Stimulated activated naive B cell treated with anti-CD40 and anti-IgM and Interleukin-4, amounts not matched to agents 10 μg/mL and 1 μg/mL and 100 μg/mL, for 72 hours (primary cell): ENCODE results near the gene KIFC1.
"Not testable (repeated sequence)": the region's sequence is repeated elsewhere in the genome, so short reads cannot be mapped to it uniquely, and the experiment has no call there.

Experiments used
- ATAC-seq, 2 donors: fragments of 150-1000 bp; cut with Tn5 transposase; replicated peaks; 2 replicates each; pipeline ENCODE4 v1.10.0; 2021; ENCODE audit warnings: moderate library complexity in 1 of 2
- DNase-seq: peaks from one replicate; pipeline ENCODE4 v3.0.0; 2021
- H3K27ac Mint-ChIP-seq: one replicate; pipeline ENCODE4 v1.8.0; 2022; ENCODE audit warnings: mild to moderate bottlenecking, mixed read lengths
- H3K27me3 Mint-ChIP-seq, 2 donors: one replicate each; pipeline ENCODE4 v1.8.0; 2022; ENCODE audit warnings: mixed read lengths in 2 of 2
- H3K36me3 Mint-ChIP-seq, 2 donors: one replicate each; pipeline ENCODE4 v1.8.0; 2022; ENCODE audit warnings: mixed read lengths in 2 of 2, mild to moderate bottlenecking in 1 of 2
- H3K4me1 Mint-ChIP-seq, 2 donors: one replicate each; pipeline ENCODE4 v1.8.0; 2022; ENCODE audit warnings: mixed read lengths in 2 of 2, mild to moderate bottlenecking in 1 of 2
- H3K4me3 Mint-ChIP-seq, 2 donors: one replicate each; pipeline ENCODE4 v1.8.0; 2022; ENCODE audit warnings: mild to moderate bottlenecking in 2 of 2, mixed read lengths in 2 of 2, moderate library complexity in 1 of 2
- H3K9me3 Mint-ChIP-seq, 2 donors: one replicate each; pipeline ENCODE4 v1.8.0; 2022; ENCODE audit warnings: mixed read lengths in 2 of 2, mild to moderate bottlenecking in 1 of 2

KIFC1 gene, protein sequence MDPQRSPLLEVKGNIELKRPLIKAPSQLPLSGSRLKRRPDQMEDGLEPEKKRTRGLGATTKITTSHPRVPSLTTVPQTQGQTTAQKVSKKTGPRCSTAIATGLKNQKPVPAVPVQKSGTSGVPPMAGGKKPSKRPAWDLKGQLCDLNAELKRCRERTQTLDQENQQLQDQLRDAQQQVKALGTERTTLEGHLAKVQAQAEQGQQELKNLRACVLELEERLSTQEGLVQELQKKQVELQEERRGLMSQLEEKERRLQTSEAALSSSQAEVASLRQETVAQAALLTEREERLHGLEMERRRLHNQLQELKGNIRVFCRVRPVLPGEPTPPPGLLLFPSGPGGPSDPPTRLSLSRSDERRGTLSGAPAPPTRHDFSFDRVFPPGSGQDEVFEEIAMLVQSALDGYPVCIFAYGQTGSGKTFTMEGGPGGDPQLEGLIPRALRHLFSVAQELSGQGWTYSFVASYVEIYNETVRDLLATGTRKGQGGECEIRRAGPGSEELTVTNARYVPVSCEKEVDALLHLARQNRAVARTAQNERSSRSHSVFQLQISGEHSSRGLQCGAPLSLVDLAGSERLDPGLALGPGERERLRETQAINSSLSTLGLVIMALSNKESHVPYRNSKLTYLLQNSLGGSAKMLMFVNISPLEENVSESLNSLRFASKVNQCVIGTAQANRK

DNA sequence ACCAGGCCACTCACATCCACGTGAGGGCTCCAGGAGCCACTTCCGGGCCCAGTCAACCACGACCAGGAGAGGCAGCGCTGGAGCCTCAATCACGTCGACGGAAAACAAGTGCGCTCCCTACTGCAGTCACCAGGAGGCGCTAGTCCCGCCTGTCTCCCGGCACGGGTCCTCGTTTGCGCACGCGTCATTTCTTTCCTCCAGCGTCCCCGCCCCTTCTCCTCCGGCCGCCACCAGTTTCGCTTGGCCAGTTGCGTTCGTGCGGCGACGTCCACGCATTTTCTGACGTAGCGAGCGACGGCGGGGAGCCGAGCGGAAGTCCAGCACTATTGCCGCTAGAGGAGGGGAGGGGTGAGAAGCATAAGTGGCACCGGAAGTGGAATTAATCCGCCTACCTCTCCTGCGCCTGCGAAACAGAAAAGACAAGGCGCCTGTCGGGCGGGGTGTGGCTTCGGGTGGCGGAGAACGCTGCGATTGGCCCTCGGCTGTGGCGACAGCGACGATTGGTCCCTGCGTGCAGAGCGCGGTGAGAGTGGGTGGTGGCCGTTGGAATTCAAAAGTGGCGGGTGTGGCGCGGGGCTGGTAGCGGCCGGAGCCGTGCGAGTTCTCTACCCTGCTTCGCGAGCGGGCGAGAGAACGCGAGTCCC, at the start of gene KIFC1:
TSS of gene KIFC1 (plus strand) at position 546 of the 644 bp plus-strand sequence. CDS start 163 bp downstream, outside the sequence.
- peak within 1 kb of the TSS; percentile 83 for H3K4me3 Mint-ChIP-seq
- peak; percentile 99 for DNase-seq
- H3K27me3 Mint-ChIP-seq, result no peaks in the 10 kb centered on the region
- no peaks in the 10 kb centered on the region for H3K36me3 Mint-ChIP-seq
- ATAC-seq, result peak; percentile 96
- H3K4me1 Mint-ChIP-seq, result peaks cover 15 to 23% of the 10 kb centered on the region in 2 donors
- no peaks in the 10 kb centered on the region for H3K9me3 Mint-ChIP-seq
- H3K27ac Mint-ChIP-seq, result peak within 1 kb of the TSS; percentile 91

GRCh38 chr6:33343606-33343952, 48.0 kb upstream of the KIFC1 start:
- peaks cover 30 to 43% of the 10 kb centered on the region in 2 donors for H3K4me1 Mint-ChIP-seq
- H3K4me3 Mint-ChIP-seq, result peak overlapping the region; percentile 53 to 55
- not testable (repeated sequence) for H3K9me3 Mint-ChIP-seq, ATAC-seq, H3K36me3 Mint-ChIP-seq, H3K27me3 Mint-ChIP-seq, DNase-seq
- H3K27ac Mint-ChIP-seq, result peak overlapping the region; percentile 84

DNA sequence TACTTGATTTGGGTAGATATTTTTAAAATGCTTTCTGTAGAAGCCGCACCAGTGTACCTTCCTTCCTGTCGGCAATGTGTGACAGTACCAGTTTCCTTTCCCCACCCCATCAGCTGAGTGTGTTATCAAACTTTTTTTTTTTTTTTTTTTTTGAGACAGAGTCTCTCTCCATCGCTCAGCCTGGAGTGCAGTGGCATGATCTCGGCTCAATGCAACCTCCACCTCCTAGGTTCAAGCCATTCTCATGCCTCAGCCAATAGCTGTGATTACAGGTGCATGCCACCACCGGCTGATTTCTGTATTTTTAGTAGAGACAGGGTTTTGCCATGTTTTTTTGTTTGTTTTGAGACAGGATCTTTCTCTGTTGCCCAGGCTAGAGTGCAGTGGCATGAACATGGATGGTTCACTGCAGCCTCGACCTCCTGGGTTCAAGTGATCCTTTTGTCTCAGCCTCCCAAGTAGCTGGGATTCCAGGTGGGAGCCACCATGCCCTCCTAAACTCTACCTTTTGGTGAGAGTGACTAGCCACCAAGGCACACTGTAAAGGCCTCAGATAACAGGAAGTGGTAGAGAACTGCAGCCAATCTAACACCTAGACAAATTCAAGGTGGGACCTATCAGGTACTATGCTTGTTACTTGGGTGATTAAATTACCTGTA, 47.5 kb upstream of the KIFC1 start:
- no peaks in the 10 kb centered on the region for H3K27me3 Mint-ChIP-seq
- ATAC-seq (peak; percentile 85 to 91), DNase-seq (peak; percentile 28)

DNA sequence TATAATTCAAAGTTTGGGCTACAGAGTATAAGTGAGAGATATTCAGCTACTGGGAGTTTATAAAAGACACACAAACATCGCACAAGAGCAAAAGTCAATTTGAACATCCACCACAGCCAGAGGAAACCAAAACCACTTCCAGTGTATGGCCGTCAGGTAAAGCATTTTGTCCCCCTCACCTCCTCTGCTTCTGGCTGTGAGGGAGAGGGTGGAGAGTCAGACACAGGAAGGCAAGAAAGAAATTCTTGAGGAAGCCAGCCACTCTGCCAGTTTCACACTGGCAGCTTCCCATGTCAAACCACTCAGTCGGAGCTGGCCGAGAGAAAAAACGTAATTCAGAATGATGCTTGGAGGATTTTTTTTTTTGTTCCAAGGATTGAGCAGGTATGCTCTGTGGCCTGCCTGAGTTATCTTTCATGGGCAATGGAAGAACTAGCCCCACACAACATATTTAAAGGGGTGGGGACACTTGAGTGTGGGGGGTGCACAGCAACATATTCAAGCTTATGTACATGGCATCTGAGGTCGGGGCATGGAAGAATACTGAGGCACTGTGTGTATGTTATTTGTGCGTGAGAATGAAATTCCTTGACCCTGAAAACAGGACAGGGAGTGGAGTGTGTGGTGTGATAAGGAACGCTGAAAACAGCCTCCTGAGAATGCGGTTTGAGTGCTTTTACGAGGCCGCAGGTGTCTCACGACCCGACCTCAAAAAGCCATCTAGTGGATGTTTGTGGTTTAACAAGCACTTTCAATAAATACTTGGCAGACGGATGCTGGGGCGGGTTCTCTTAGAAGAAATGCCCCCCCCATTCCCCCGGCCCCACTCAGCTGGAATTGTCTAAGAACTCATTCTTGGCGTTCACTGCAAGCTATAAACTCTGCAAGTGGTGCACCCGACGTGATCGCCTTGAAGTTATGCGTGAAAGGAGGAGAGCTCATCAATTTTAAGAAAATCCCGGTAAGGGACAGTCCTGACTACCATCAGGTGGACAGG, 46.6 kb upstream of the KIFC1 start:
- Mint-ChIP-seq H3K27ac (peak overlapping the region; percentile 64), H3K27me3 (no peaks in the 10 kb centered on the region)
- ATAC-seq, result peak; percentile 43 to 50

More for the DNA sequence above, 47.5 kb upstream of the KIFC1 start:
- peak overlapping the region; percentile 53 to 55 for H3K4me3 Mint-ChIP-seq
- peak overlapping the region; percentile 84 for H3K27ac Mint-ChIP-seq
- H3K9me3 Mint-ChIP-seq, result no peaks in the 10 kb centered on the region
- H3K36me3 Mint-ChIP-seq, result no peaks in the 10 kb centered on the region
- peaks cover 29 to 38% of the 10 kb centered on the region in 2 donors for H3K4me1 Mint-ChIP-seq

DNA sequence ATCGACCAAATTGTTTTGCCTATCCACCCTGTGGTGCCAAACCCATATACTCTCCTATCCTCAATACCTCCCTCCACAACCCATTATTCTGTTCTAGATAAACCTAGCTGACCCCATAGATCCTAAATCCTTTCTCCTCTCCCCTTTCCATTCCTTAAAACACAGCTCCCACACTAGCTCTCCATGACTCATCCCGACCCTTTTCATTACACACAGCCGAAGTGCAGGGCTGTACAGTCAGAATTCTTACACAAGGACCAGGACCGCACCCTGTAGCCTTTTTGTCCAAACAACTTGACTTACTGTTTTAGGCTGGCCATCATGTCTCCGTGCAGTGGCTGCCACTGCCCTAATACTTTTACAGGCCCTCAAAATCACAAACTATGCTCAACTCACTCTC, 44.7 kb upstream of the KIFC1 start:
- H3K4me3 Mint-ChIP-seq, H3K36me3 Mint-ChIP-seq, DNase-seq, ATAC-seq, H3K27me3 Mint-ChIP-seq, H3K27ac Mint-ChIP-seq, H3K9me3 Mint-ChIP-seq: not testable (repeated sequence)
- H3K4me1 Mint-ChIP-seq, result peaks cover 22 to 24% of the 10 kb centered on the region in 2 donors

More for the DNA sequence above, 46.6 kb upstream of the KIFC1 start:
- H3K36me3 Mint-ChIP-seq, result no peaks in the 10 kb centered on the region
- peaks cover 26 to 31% of the 10 kb centered on the region in 2 donors for H3K4me1 Mint-ChIP-seq
- H3K4me3 Mint-ChIP-seq, result peak overlapping the region; percentile 58 to 72
- no peaks in the 10 kb centered on the region for H3K9me3 Mint-ChIP-seq
- peak; percentile 50 for DNase-seq

GRCh38 chr6:33347816-33348215, 43.8 kb upstream of the KIFC1 start:
- H3K27me3 Mint-ChIP-seq, result no peaks in the 10 kb centered on the region
- H3K4me1 Mint-ChIP-seq, result peaks cover 25 to 26% of the 10 kb centered on the region in 2 donors
- H3K4me3 Mint-ChIP-seq, result no peak overlapping the region
- no peaks in the 10 kb centered on the region for H3K9me3 Mint-ChIP-seq
- H3K27ac Mint-ChIP-seq, result no peak overlapping the region
- H3K36me3 Mint-ChIP-seq, result no peaks in the 10 kb centered on the region
- no peak for ATAC-seq
- DNase-seq, result no peak

DNA sequence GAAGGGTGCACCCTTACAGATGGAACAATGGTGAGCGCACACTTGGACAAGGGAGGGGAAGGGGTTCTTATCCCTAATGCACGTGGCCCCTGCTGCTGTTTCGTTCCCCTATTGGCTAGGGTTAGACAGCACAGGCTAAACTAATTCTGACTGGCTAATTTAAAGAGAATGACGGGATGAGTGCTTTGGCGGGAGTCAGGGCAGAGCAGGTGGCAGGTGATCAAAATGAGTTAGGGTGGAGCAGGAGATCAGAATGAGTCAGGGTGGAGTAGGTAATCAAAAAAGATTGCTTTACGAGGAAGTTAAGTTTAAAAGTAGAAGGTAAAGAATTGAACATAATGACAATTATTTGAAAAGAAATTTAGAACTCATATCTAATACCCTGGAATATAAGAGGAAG, 35.8 kb upstream of the KIFC1 start:
- not testable (repeated sequence) for H3K27me3 Mint-ChIP-seq, H3K27ac Mint-ChIP-seq, H3K4me1 Mint-ChIP-seq, ATAC-seq, DNase-seq, H3K4me3 Mint-ChIP-seq, H3K36me3 Mint-ChIP-seq, H3K9me3 Mint-ChIP-seq

- no peaks in the 10 kb centered on the region for H3K36me3 Mint-ChIP-seq
- peaks cover 6 to 8% of the 10 kb centered on the region in 2 donors for H3K4me1 Mint-ChIP-seq
- peaks cover 4 to 9% of the 10 kb centered on the region in 2 donors for H3K27me3 Mint-ChIP-seq
- no peak overlapping the region for H3K4me3 Mint-ChIP-seq
- ATAC-seq, result no peak
- H3K9me3 Mint-ChIP-seq, result no peaks in the 10 kb centered on the region
- no peak for DNase-seq
- no peak overlapping the region for H3K27ac Mint-ChIP-seq
Observed at GRCh38 chr6:33356295-33356694, 35.3 kb upstream of the KIFC1 start.

DNA sequence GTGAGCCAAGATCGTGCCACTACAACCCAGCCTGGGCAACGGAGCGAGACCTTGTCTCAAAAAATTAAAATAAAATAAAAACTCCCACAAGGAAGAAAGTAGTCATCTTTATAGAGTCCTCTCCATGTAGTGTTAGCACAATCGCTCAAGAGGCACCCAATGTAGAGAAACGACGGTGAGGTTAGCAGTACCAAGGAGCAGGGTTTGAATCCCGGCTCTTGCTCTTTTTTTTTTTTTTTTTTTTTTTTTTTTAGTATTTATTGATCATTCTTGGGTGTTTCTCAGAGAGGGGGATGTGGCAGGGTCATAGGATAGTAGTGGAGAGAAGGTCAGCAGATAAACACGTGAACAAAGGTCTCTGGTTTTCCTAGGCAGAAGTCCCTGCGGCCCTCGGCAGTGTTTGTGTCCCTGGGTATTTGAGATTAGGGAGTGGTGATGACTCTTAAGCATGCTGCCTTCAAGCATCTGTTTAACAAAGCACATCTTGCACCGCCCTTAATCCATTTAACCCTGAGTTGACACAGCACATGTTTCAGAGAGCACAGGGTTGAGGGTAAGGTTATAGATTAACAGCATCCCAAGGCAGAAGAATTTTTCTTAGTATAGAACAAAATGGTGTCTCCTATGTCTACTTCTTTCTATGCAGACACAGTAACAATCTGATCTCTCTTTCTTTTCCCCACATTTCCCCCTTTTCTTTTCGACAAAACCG, 34.3 kb upstream of the KIFC1 start:
- not testable (repeated sequence) for H3K27me3 Mint-ChIP-seq, H3K36me3 Mint-ChIP-seq, DNase-seq, H3K9me3 Mint-ChIP-seq, H3K4me1 Mint-ChIP-seq, ATAC-seq, H3K4me3 Mint-ChIP-seq, H3K27ac Mint-ChIP-seq

DNA sequence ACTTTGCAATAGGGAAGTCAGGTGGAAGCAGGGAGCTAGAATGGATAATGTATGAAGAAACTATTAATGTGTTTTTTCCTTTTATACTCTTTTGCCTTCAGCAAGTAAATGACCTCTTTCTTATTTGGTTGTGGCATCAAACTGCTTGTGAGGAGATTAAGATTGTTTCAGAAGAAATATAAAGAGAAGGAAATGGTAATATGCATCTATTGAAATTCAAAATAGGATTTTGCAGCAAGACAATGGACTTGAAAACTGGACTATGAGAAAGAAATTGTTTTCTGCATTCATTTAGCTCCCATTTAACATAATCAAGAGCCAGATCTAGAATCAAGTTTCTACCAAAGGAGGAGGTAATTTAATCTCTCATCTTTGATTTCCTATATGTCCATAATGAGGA, 32.3 kb upstream of the KIFC1 start:
- H3K27ac Mint-ChIP-seq, result no peak overlapping the region
- no peaks in the 10 kb centered on the region for H3K9me3 Mint-ChIP-seq
- H3K4me3 Mint-ChIP-seq, result no peak overlapping the region
- H3K36me3 Mint-ChIP-seq, result no peaks in the 10 kb centered on the region
- ATAC-seq, result no peak
- no peak for DNase-seq
- no peaks in the 10 kb centered on the region for H3K4me1 Mint-ChIP-seq
- H3K27me3 Mint-ChIP-seq, result peaks cover 4 to 9% of the 10 kb centered on the region in 2 donors

DNA sequence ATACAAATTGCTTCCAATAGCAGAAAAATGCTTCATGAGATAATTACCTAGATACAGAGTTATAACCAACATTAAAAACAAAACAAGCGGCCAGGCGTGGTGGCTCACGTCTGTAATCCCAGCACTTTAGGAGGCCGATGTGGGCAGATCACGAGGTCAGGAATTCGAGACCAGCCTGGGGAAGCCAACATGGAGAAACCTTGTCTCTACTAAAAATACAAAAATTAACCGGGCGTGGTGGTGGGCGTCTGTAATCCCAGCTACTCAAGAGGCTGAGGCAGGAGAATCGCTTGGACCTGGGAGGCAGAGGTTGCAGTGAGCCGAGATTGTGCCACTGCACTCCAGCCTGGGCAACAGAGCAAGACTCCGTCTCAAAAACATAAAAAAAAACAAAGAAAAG, 28.1 kb upstream of the KIFC1 start:
- not testable (repeated sequence) for ATAC-seq, H3K9me3 Mint-ChIP-seq, DNase-seq, H3K27ac Mint-ChIP-seq, H3K27me3 Mint-ChIP-seq, H3K4me3 Mint-ChIP-seq, H3K4me1 Mint-ChIP-seq, H3K36me3 Mint-ChIP-seq

DNA sequence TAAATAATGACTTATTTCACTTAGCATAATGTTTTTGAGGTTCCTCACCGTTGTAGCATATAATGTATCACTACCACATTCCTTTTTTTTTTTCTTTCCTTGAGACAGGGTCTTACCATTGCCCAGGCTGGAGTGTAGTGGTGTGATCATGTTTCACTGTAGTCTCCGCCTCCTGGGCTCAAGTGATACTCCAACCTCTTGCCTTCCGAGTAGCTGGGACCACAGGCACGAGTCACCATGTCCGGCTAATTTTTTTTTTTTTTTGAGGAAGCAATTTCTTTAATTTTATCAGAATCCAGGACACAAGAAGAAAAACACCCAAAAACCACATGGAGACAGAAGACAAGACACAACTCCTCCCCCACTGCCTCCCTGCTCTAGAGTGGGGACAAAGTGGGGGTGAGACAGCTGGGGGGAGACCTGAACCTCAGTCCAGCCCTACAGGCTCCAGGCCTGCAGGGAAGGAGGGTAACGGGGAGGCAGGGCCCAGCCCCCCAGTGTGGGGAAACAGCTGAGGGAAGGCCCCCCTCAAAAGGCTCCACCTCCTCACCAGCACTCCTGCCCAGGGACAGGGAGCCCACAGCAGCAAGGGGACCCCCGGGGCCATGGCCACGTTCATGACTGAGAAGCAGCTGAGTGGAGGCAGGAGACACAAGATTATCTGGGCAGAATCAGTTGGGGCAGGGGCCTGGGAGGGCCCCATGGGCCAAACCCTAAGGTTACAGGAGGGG, 27.0 kb upstream of the KIFC1 start:
- not testable (repeated sequence) for ATAC-seq, H3K27me3 Mint-ChIP-seq, H3K9me3 Mint-ChIP-seq, H3K4me1 Mint-ChIP-seq, DNase-seq, H3K4me3 Mint-ChIP-seq, H3K36me3 Mint-ChIP-seq, H3K27ac Mint-ChIP-seq
